OCI-M1 (cell line): Measurements from ENCODE around the gene RBM47.
"Not testable (repeated sequence)": the region's sequence is repeated elsewhere in the genome, so short reads cannot be mapped to it uniquely, and the experiment has no call there.

Source experiments
- DNase-seq: peaks from one replicate; lab custom pipeline; 2025; lab: John Stamatoyannopoulos, UW

Gene RBM47

GRCh38 chr4:40562208-40562607 lies 67.5 kb downstream of the RBM47 start:
- no peak for DNase-seq

- not testable (repeated sequence) for DNase-seq
Observed at GRCh38 chr4:40561543-40562177, 68.0 kb downstream of the RBM47 start.

DNA sequence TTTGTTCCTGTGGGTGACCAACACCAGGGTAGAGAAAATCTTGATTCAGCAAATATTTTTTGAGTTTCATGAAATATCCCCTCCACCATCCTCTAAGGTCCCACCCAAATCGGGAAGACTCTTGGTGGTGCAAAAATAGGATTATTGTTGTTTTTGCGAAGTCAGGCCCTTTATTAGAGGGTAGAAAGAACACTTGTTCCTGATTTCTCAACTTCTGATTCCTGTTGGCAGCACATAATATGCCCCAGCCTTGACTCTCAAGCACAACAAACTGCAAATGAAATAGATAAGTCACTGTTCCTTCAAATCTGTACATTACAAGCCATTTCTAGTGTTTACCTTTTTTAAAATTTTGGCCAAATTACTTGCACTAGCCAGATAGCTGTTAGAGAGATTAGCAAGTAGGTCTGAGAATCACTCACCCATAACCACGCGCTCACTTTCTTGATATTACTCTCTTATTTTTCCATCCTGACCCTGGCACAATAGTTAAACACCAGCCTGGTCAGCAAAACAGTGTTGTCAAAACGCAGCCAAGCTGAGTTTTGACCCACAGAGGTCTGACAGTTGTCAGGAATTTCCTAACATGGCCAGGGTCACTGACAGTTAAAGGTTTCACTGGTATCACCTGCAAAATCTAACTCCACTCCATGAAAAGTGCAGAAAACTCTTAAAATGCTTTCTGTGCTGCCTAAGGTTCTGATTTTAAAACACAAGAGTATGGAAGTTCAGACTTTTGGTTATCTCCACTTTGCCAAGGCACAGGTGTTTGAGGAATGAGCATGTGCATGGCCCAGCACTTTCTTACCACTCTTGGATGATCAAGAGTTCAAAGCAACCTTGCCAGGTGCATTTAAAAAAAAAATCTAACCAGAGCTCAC lies 69.8 kb downstream of the RBM47 start:
- no peak for DNase-seq

DNA sequence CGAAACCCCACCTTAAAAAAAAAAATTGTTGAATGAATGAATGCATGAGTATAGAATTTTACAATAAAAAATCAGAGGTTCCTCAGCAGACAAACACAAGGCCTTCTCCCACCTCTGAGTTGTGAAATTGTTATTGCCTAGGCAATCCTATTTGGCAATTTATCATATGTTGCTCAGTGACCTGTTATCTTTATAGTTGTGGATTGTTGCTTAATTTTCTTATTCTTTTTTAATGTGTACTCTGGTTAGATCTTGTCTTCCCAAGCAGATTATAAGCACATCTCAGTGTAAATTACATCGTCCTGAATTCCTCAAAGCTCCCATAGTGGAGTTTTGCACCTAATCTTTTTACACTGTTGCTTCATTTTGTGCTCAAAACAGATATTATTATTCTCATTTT lies 71.9 kb downstream of the RBM47 start:
- DNase-seq = no peak

GRCh38 chr4:40555176-40555900 lies 74.3 kb downstream of the RBM47 start:
- DNase-seq = no peak

- not testable (repeated sequence) for DNase-seq
Observed at GRCh38 chr4:40554641-40555040, 75.0 kb downstream of the RBM47 start.

- no peak for DNase-seq
Observed at GRCh38 chr4:40553995-40554394, 75.7 kb downstream of the RBM47 start.

DNA sequence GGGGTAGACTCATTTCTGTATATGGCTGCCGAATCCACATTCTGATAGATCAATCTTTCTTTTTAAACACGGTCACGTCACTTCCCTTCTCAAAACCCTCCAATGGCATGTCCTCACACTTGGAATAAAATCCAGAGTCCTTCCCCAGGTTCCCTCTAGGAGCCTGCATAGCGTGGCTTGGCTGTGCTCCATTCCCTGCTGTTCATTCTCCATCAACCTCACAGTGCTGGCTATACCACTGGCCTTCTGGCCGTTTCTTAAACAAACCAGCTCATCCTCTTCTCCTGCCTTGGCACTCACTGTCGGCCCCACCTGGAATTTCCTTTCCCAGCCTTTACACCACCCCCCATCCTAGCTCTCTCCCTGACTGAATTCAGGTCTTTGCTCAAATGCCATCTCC lies 77.1 kb downstream of the RBM47 start:
- no peak for DNase-seq

GRCh38 chr4:40551568-40552136 lies 78.0 kb downstream of the RBM47 start:
- DNase-seq = not testable (repeated sequence)

DNA sequence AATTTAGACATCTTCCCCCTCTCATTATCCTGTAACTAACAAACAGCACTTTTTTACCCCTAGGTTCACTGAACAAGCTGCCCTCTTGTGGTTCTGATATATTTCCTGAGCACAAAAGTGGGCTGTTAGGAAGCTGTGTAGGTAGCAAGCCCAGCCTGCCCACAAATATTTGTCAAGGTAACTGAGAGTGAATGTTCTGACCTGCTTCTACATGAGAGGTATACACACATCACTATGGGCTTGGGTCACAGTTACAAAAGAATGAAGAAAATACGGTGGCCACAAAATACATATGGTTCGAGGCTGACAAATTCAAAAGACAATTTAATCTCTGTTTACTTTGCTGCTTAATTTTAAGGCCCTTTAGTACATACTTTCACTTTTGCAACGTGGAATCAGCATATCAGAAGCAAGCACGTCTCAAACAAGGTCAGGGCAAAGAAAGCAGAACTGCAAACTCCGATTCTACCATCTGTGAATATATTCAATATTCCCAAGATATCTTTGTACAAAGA lies 78.7 kb downstream of the RBM47 start:
- DNase-seq = peak; percentile 87

DNA sequence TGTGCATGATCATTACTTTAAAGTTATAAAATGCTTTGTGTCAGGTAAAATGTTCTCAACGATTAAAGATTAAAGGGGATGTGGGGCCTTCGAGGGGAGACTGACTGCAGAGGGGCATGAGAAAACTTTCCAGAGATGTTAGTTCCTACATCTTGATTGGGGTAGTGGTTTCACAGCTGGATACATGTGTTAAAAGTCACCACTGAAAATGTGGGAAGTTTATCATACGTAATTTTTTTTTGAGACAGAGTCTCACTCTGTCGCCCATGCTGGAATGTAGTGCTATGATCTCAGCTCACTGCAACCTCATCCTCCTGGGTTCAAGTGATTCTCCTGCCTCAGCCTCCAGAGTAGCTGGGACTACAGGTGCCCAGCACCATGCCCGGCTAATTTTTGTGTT lies 79.5 kb downstream of the RBM47 start:
- DNase-seq = no peak

- DNase-seq = no peak
Observed at GRCh38 chr4:40548256-40548655, 81.4 kb downstream of the RBM47 start.

- DNase-seq = no peak
Observed at GRCh38 chr4:40547789-40548132, 81.9 kb downstream of the RBM47 start.

DNA sequence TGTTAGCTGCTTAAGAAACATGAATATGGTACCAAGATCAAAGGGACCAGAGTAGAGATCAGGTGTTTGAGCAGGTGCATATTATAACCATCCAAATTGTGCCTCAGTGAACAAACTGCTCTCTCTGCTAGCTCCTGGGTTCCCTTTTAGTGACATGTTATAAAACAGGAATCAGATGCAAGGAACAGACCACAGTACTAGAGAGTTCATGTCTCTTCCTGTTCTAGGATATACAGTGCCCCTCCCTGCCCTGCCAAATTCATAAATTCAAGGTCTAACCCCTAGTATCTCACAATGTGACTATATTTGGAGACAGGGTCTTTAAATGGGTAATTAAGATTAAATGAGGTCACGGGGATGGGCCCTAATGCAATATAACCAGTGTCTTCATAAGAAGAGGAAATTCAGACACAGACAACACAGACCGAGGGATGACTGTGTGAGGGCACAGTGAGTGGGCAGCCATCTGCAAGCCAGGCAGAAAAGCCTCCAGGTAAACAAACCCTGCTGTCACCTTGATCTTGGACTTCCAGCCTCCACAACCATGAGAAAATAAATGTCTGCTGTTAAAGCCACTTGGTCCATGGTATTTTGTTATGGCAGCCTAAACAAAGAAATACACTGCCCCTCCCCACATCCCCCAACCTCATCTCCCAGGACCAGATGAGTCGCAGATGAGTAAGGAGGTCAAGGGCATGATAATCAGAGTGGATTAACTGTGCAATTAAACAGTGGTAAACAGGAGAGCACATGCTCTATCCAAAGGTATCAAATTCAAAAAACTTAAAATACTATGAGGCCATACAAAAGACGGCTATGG lies 82.5 kb downstream of the RBM47 start:
- DNase-seq = no peak

- no peak for DNase-seq
Observed at GRCh38 chr4:40546506-40546905, 83.2 kb downstream of the RBM47 start.

- DNase-seq = not testable (repeated sequence)
Observed at GRCh38 chr4:40545487-40545886, 84.2 kb downstream of the RBM47 start.

DNA sequence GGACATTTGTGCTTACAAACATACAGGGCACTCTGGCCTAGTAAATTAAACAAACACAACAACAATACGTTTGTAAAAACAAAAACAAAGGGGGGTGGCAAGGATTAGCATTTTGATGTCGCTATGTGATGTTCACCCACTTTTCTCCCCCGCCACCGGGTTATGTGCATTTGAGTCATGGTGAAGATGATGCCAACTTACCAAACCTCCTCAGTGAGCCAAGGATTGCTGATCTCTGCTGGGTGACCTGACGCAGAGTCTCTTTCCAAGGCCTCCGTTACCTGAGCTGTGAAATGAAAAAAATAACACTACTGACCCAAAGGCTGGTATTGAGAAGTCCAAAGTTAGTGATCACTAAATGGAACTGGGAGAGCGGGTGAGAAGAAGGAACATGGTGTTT lies 85.4 kb downstream of the RBM47 start:
- DNase-seq = no peak

DNA sequence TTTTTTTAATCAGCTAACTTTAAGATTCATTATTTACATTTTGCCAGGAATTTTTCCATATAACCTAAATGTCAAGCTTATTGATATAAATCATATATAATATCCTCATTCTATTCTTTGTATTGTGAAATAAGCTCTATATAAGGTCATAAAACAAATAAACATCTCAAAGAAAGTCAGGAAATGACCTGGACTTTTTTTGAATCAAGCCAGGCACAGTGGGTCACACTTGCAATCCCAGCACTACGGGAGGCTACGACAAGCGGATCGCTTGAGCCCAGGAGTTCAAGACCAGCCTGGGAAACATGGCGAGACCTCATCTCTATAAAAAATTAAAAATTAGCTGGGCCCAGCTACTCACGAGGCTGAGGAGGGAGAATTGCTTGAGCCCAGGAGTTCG lies 88.9 kb downstream of the RBM47 start:
- no peak for DNase-seq

GRCh38 chr4:40536032-40536431 lies 93.6 kb downstream of the RBM47 start:
- no peak for DNase-seq

- no peak for DNase-seq
Observed at GRCh38 chr4:40531636-40532023, 98.0 kb downstream of the RBM47 start.

DNA sequence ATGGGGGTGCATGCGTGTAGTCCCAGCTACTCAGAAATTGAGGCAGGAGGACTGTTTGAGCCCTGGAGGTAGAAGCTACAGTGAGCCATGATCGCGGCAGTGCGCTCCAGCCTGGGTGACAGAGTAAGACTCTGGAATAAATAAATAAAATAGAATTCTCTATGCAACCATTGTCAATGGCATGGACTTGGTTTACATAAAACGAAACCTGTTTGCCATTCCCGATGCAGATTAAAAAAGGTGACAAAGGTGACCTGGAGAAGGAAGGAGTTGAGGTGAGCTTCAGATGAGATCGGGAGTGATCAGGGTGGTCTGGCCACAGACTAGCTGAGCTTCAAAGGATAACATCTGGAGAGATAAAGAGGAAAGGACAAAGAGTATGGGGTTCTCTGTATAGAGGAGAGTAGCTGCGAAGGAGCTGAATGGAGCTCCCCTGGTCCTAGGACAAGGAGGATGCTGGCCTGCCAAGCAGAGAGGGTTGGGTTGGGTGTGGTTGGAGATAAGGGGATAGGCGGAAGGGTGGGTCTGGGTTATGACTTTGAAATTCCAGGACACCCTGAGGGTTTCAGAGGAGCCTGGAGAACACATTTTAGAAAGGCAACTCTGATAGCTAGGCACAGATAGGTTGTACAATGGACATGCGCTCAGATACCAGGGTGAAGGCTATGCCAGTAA lies 98.6 kb downstream of the RBM47 start:
- peak; percentile 39 for DNase-seq
